Measurements from ENCODE around the gene RAD51D. TPM values are rescaled to one million over a fixed set of nuclear protein-coding genes. Genes with fewer than 3 reads are reported as not detected.

RAD51D gene
- total RNA-seq, 2 experiments from 2014 or later: 32.1 to 33.6 TPM

- peak; percentile 73 for ATAC-seq
- DNase-seq: peak; percentile 49
- no peaks in the 10 kb centered on the region for H3K27me3 Mint-ChIP-seq (ENCODE audit: low read depth)
- H3K27ac Mint-ChIP-seq: peak overlapping the region; percentile 63
- peak overlapping the region; percentile 29 for H3K4me3 Mint-ChIP-seq
- no peaks in the 10 kb centered on the region for H3K9me3 Mint-ChIP-seq (ENCODE audit: insufficient read depth)
- ChIA-PET CTCF (interaction anchor here (0.8 to 4.7 kb wide), 7 partner anchors 9 to 58 kb away, joined by 3 to 30 read pairs (median 6); partner anchors contain the start of genes RAD51D and RFFL), POLR2A (interaction anchor here (1.0 to 4.0 kb wide), 5 partner anchors 9 to 59 kb away, joined by 3 to 20 read pairs (median 4); partner anchors contain the start of genes RAD51D and RFFL)
- H3K4me1 Mint-ChIP-seq (ENCODE audit: low read depth): peaks cover 57% of the 10 kb centered on the region
- peaks cover 21% of the 10 kb centered on the region for H3K36me3 Mint-ChIP-seq (ENCODE audit: low read depth)
Observed at GRCh38 chr17:35080536-35080935, 39.1 kb downstream of the RAD51D start.

GRCh38 chr17:35079547-35080423 is 39.9 kb downstream of the RAD51D start:
- Mint-ChIP-seq H3K4me3 (no peak overlapping the region), H3K27ac (peak overlapping the region; percentile 63), H3K4me1 (ENCODE audit: low read depth) (peaks cover 59% of the 10 kb centered on the region), H3K36me3 (ENCODE audit: low read depth) (peaks cover 19% of the 10 kb centered on the region), H3K9me3 (ENCODE audit: insufficient read depth) (no peaks in the 10 kb centered on the region), H3K27me3 (ENCODE audit: low read depth) (no peaks in the 10 kb centered on the region)
- POLR2A ChIA-PET: interaction anchor here (0.6 to 4.0 kb wide), 9 partner anchors 8 to 507 kb away, joined by 3 to 20 read pairs (median 4); partner anchors contain the start of genes RAD51D and RFFL
- DNase-seq (no peak), ATAC-seq (no peak)
- CTCF ChIA-PET: interaction anchor here (0.7 to 4.7 kb wide), 8 partner anchors 10 to 57 kb away, joined by 3 to 30 read pairs (median 4); partner anchors contain the start of gene RFFL

GRCh38 chr17:35076874-35077273 is 42.8 kb downstream of the RAD51D start:
- no peak overlapping the region for H3K4me3 Mint-ChIP-seq
- peaks cover 21% of the 10 kb centered on the region for H3K36me3 Mint-ChIP-seq (ENCODE audit: low read depth)
- no peaks in the 10 kb centered on the region for H3K27me3 Mint-ChIP-seq (ENCODE audit: low read depth)
- no peaks in the 10 kb centered on the region for H3K9me3 Mint-ChIP-seq (ENCODE audit: insufficient read depth)
- peaks cover 68% of the 10 kb centered on the region for H3K4me1 Mint-ChIP-seq (ENCODE audit: low read depth)
- DNase-seq (no peak), ATAC-seq (no peak)
- CTCF ChIA-PET: interaction anchor here (0.7 to 2.0 kb wide), 5 partner anchors 13 to 534 kb away, joined by 3 to 10 read pairs (median 4); partner anchors contain the start of genes RAD51D and RFFL
- H3K27ac Mint-ChIP-seq: no peak overlapping the region
- POLR2A ChIA-PET: interaction anchor here (1.4 kb wide), 1 partner anchor 30 kb away, joined by 7 read pairs; no protein-coding TSS in a partner anchor

- CTCF ChIA-PET: interaction anchor here (1.5 to 3.5 kb wide), 3 partner anchors 11 to 44 kb away, joined by 5 to 25 read pairs (median 14); partner anchors contain the start of genes RAD51D and RFFL
- POLR2A ChIA-PET: interaction anchor here (1.4 kb wide), 1 partner anchor 11 kb away, joined by 4 read pairs; no protein-coding TSS in a partner anchor
Observed at GRCh38 chr17:35074711-35075707, 44.7 kb downstream of the RAD51D start.

GRCh38 chr17:35073991-35074627 is 45.6 kb downstream of the RAD51D start:
- Mint-ChIP-seq H3K4me1 (ENCODE audit: low read depth) (peaks cover 45% of the 10 kb centered on the region), H3K36me3 (ENCODE audit: low read depth) (peaks cover 21% of the 10 kb centered on the region), H3K27me3 (ENCODE audit: low read depth) (no peaks in the 10 kb centered on the region), H3K4me3 (peak overlapping the region; percentile 2), H3K27ac (peak overlapping the region; percentile 66), H3K9me3 (ENCODE audit: insufficient read depth) (no peaks in the 10 kb centered on the region)
- ChIA-PET CTCF (interaction anchor here (1.5 to 3.5 kb wide), 4 partner anchors 10 to 75 kb away, joined by 3 to 25 read pairs (median 10); partner anchors contain the start of genes RAD51D and RFFL), POLR2A (interaction anchor here (1.3 to 2.0 kb wide), 2 partner anchors 10 to 51 kb away, joined by 4 to 7 read pairs; partner anchors contain the start of gene RFFL)
- DNase-seq (no peak), ATAC-seq (peak; percentile 31)

More at GRCh38 chr17:35074711-35075707, 44.7 kb downstream of the RAD51D start:
- no peak overlapping the region for H3K4me3 Mint-ChIP-seq
- H3K27me3 Mint-ChIP-seq (ENCODE audit: low read depth): no peaks in the 10 kb centered on the region
- H3K27ac Mint-ChIP-seq: no peak overlapping the region
- DNase-seq: no peak
- peaks cover 51% of the 10 kb centered on the region for H3K4me1 Mint-ChIP-seq (ENCODE audit: low read depth)
- H3K9me3 Mint-ChIP-seq (ENCODE audit: insufficient read depth): no peaks in the 10 kb centered on the region
- peaks cover 28% of the 10 kb centered on the region for H3K36me3 Mint-ChIP-seq (ENCODE audit: low read depth)
- no peak for ATAC-seq

- ATAC-seq (peak; percentile 57), DNase-seq (no peak)
- Mint-ChIP-seq H3K36me3 (ENCODE audit: low read depth) (peaks cover 23% of the 10 kb centered on the region), H3K4me3 (peak overlapping the region; percentile 27), H3K27me3 (ENCODE audit: low read depth) (no peaks in the 10 kb centered on the region), H3K4me1 (ENCODE audit: low read depth) (peaks cover 50% of the 10 kb centered on the region), H3K27ac (peak overlapping the region; percentile 66), H3K9me3 (ENCODE audit: insufficient read depth) (no peaks in the 10 kb centered on the region)
- CTCF ChIA-PET: interaction anchor here (1.0 to 3.5 kb wide), 6 partner anchors 9 to 74 kb away, joined by 3 to 25 read pairs (median 5); partner anchors contain the start of gene RFFL
- POLR2A ChIA-PET: interaction anchor here (0.6 to 2.0 kb wide), 3 partner anchors 10 to 51 kb away, joined by 3 to 7 read pairs (median 4); partner anchors contain the start of gene RFFL
Observed at GRCh38 chr17:35073183-35073790, 46.4 kb downstream of the RAD51D start.

GRCh38 chr17:35069311-35069710 is 50.3 kb downstream of the RAD51D start:
- Mint-ChIP-seq H3K27ac (no peak overlapping the region), H3K36me3 (ENCODE audit: low read depth) (peaks cover 17% of the 10 kb centered on the region), H3K9me3 (ENCODE audit: insufficient read depth) (no peaks in the 10 kb centered on the region), H3K27me3 (ENCODE audit: low read depth) (no peaks in the 10 kb centered on the region), H3K4me1 (ENCODE audit: low read depth) (peaks cover 55% of the 10 kb centered on the region), H3K4me3 (no peak overlapping the region)
- ChIA-PET POLR2A (interaction anchor here (0.9 to 1.8 kb wide), 2 partner anchors 19 to 47 kb away, joined by 3 to 4 read pairs; no protein-coding TSS in a partner anchor), CTCF (interaction anchor here (1.0 to 2.7 kb wide), 3 partner anchors 10 to 49 kb away, joined by 3 to 12 read pairs (median 5); no protein-coding TSS in a partner anchor)
- ATAC-seq: no peak
- no peak for DNase-seq

GRCh38 chr17:35068249-35068648 is 51.4 kb downstream of the RAD51D start:
- Mint-ChIP-seq H3K27ac (no peak overlapping the region), H3K36me3 (ENCODE audit: low read depth) (peaks cover 17% of the 10 kb centered on the region), H3K4me3 (no peak overlapping the region), H3K4me1 (ENCODE audit: low read depth) (peaks cover 54% of the 10 kb centered on the region), H3K27me3 (ENCODE audit: low read depth) (no peaks in the 10 kb centered on the region), H3K9me3 (ENCODE audit: insufficient read depth) (no peaks in the 10 kb centered on the region)
- ChIA-PET CTCF (interaction anchor here (0.9 to 2.7 kb wide), 3 partner anchors 14 to 22 kb away, joined by 4 to 12 read pairs (median 4); no protein-coding TSS in a partner anchor), POLR2A (interaction anchor here (0.9 kb wide), 1 partner anchor 20 kb away, joined by 3 read pairs; no protein-coding TSS in a partner anchor)
- DNase-seq (no peak), ATAC-seq (no peak)

GRCh38 chr17:35065880-35066279 is 53.8 kb downstream of the RAD51D start:
- ATAC-seq (no peak), DNase-seq (no peak)
- H3K4me3 Mint-ChIP-seq: no peak overlapping the region
- H3K27ac Mint-ChIP-seq: no peak overlapping the region
- H3K36me3 Mint-ChIP-seq (ENCODE audit: low read depth): peaks cover 19% of the 10 kb centered on the region
- peaks cover 53% of the 10 kb centered on the region for H3K4me1 Mint-ChIP-seq (ENCODE audit: low read depth)
- no peaks in the 10 kb centered on the region for H3K9me3 Mint-ChIP-seq (ENCODE audit: insufficient read depth)
- POLR2A ChIA-PET: no interaction called here
- CTCF ChIA-PET: interaction anchor here (1.6 to 7.9 kb wide), 7 partner anchors 8 to 68 kb away, joined by 4 to 57 read pairs (median 27); partner anchors contain the start of gene RAD51D
- H3K27me3 Mint-ChIP-seq (ENCODE audit: low read depth): no peaks in the 10 kb centered on the region
